ENCODE data around the gene RNF213. TPM values are rescaled to one million over a fixed set of nuclear protein-coding genes. Genes with fewer than 3 reads are reported as not detected.

Gene RNF213
- total and polyA plus RNA-seq, 4 donors = 67.0 to 198 (median 106) TPM

DNA sequence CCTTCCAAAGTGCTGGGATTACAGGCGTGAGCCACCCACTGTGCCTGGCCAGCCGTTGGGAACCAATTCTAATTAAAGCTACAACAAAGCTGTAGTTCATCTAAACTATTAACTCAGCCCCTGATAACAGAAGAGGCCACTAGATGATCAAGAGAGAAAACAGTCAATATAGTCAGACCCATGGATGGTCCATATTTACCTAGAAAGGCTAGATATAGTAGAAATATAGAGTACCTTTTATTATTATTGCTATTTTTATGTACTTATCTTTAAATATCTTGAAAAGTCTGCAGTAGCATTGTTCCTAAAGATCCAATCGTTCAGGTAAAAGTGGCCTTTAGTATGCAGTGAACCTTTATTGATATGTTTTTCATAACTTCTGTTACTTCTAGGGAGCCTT, 43.2 kb downstream of the RNF213 start:
- DNase-seq (no peak), ATAC-seq (ENCODE audit: insufficient read depth, low FRiP score) (no peak)
- Histone ChIP-seq H3K4me3 (no peak overlapping the region), H3K4me1 (ENCODE audit: control insufficient read depth in 5 of 5, insufficient read depth in 5 of 5, low read length in 5 of 5) (no peaks in the 10 kb centered on the region), H3K36me3 (ENCODE audit: control insufficient read depth in 4 of 4, insufficient read depth in 4 of 4, low read length in 4 of 4) (peaks cover 36 to 53% (median 43%) of the 10 kb centered on the region in 4 donors), H3K9me3 (ENCODE audit: control insufficient read depth in 4 of 4, insufficient read depth in 3 of 4, low read length in 3 of 4) (peaks cover 0 to 6% (median 3%) of the 10 kb centered on the region in 4 donors), H3K27me3 (ENCODE audit: control insufficient read depth in 3 of 3, insufficient read depth in 3 of 3, low read length in 2 of 3) (no peaks in the 10 kb centered on the region), H3K9ac (ENCODE audit: insufficient read depth in 1 of 2, low read length in 2 of 2) (no peak overlapping the region), H3K27ac (ENCODE audit: low read depth in 1 of 2, low read length in 1 of 2) (no peak overlapping the region)
- 95 to 100% methylated on average over 3 of the region's 3 CpGs for WGBS, 2 donors
- TF ChIP-seq, protein P1, sequence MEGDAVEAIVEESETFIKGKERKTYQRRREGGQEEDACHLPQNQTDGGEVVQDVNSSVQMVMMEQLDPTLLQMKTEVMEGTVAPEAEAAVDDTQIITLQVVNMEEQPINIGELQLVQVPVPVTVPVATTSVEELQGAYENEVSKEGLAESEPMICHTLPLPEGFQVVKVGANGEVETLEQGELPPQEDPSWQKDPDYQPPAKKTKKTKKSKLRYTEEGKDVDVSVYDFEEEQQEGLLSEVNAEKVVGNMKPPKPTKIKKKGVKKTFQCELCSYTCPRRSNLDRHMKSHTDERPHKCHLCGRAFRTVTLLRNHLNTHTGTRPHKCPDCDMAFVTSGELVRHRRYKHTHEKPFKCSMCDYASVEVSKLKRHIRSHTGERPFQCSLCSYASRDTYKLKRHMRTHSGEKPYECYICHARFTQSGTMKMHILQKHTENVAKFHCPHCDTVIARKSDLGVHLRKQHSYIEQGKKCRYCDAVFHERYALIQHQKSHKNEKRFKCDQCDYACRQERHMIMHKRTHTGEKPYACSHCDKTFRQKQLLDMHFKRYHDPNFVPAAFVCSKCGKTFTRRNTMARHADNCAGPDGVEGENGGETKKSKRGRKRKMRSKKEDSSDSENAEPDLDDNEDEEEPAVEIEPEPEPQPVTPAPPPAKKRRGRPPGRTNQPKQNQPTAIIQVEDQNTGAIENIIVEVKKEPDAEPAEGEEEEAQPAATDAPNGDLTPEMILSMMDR (IDR thresholded peaks at IDR 0.05; ENCODE audit: control extremely low read depth, extremely low read depth) = no peak

DNA sequence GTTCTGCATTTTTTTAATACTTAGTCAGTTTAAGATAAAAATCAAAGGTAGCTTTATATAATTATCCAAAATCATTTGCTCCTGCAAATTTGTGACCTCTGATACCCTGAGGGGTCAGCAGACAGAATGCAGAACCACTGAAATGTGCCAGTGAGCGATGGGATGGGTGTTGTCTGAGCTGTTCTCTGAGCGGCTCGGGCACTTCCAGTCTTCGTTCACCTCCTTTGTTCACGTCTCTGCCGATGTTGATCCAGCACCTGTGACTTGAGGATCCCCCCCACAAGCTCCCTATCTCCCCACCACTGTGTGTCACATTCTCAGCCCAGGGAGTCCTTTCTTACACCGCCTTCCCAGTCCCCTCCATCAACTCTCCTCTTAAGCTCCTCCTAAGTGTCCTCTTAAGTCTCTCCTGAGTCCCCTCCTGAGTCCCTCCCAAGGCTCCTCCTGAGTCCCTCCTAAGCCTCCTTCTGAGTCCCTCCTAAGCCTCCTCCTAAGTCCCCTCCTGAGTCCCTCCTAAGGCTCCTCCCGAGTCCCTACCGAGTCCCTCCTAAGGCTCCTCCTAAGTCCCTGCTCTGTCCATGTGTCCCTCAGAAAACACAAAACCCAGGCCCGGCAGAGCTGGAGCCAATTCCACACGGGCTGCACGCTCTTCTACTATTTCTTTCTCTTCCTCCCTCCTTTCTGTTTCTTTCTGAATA, 47.5 kb downstream of the RNF213 start:
- 90 to 94% methylated on average over 12 of the region's 12 CpGs for WGBS, 2 donors
- Histone ChIP-seq H3K4me1 (ENCODE audit: control insufficient read depth in 5 of 5, insufficient read depth in 5 of 5, low read length in 5 of 5) (no peaks in the 10 kb centered on the region), H3K9ac (ENCODE audit: insufficient read depth in 1 of 2, low read length in 2 of 2) (no peak overlapping the region), H3K36me3 (ENCODE audit: control insufficient read depth in 4 of 4, insufficient read depth in 4 of 4, low read length in 4 of 4) (peaks cover 28 to 50% (median 37%) of the 10 kb centered on the region in 4 donors), H3K4me3 (no peak overlapping the region), H3K27ac (ENCODE audit: low read depth in 1 of 2, low read length in 1 of 2) (no peak overlapping the region), H3K27me3 (ENCODE audit: control insufficient read depth in 3 of 3, insufficient read depth in 3 of 3, low read length in 2 of 3) (no peaks in the 10 kb centered on the region), H3K9me3 (ENCODE audit: control insufficient read depth in 4 of 4, insufficient read depth in 3 of 4, low read length in 3 of 4) (peaks cover 0 to 3% (median 3%) of the 10 kb centered on the region in 4 donors)
- no peak for ATAC-seq (ENCODE audit: insufficient read depth, low FRiP score)
- TF ChIP-seq, protein P1 (IDR thresholded peaks at IDR 0.05; ENCODE audit: control extremely low read depth, extremely low read depth) = no peak
- no peak for DNase-seq

DNA sequence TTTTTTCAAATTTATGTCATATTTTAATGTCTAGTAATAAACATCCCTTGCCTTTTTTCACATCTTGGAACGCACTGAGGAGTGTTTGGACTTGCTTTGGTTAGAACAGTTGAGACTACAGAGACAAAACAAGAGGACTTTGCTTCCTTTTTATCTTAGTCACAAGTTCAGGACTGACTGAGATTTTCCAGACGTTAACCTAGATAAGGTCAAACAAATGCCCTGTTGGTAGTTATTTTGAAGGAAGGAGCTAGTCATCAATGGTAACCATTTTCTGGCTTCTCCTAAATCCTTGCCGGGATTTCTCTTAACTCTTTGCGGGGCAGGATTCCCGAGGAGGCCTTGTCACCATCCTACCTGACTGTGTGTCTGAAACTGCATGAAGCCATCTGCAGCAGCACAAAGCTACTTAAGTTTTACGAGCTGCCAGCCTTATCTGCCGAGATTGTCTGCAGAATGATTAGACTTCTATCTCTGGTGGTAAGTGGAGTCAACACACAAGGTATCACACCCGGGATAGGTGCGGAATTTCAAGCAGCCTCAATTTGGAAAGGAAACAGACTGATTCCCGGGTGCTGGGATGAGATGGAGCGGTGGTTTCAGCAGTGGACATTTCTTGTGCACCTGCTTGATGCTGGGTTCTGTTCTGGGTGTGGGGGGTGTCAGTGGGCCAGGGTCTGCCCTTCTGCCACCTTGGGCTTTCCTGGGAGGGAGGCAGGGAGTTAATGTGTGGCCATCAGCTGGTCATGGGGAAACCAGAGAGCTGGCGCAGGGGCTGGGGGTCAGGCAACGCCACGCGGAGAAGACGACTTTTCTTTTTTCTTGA, 48.3 kb downstream of the RNF213 start:
- H3K27me3 ChIP-seq (ENCODE audit: control insufficient read depth in 3 of 3, insufficient read depth in 3 of 3, low read length in 2 of 3) = no peaks in the 10 kb centered on the region
- TF ChIP-seq, protein P1 (IDR thresholded peaks at IDR 0.05; ENCODE audit: control extremely low read depth, extremely low read depth) = no peak
- ATAC-seq (ENCODE audit: insufficient read depth, low FRiP score) (no peak), DNase-seq (no peak)
- no peak overlapping the region for H3K27ac ChIP-seq (ENCODE audit: low read depth in 1 of 2, low read length in 1 of 2)
- H3K4me3 ChIP-seq = no peak overlapping the region
- H3K36me3 ChIP-seq (ENCODE audit: control insufficient read depth in 4 of 4, insufficient read depth in 4 of 4, low read length in 4 of 4) = peaks cover 33 to 51% (median 38%) of the 10 kb centered on the region in 4 donors
- H3K9ac ChIP-seq (ENCODE audit: insufficient read depth in 1 of 2, low read length in 2 of 2) = no peak overlapping the region
- WGBS, 2 donors = 87 to 94% methylated on average over 16 of the region's 16 CpGs
- H3K9me3 ChIP-seq (ENCODE audit: control insufficient read depth in 4 of 4, insufficient read depth in 3 of 4, low read length in 3 of 4) = peaks cover 0 to 3% (median 2%) of the 10 kb centered on the region in 4 donors
- H3K4me1 ChIP-seq (ENCODE audit: control insufficient read depth in 5 of 5, insufficient read depth in 5 of 5, low read length in 5 of 5) = no peaks in the 10 kb centered on the region

All from lung (tissue), 12 donors.